IMR-90 (cell line): ENCODE measurements around the gene LENG9. TPM values are rescaled to one million over a fixed set of nuclear protein-coding genes. Genes with fewer than 3 reads are reported as not detected.
"Not testable (repeated sequence)": the region's sequence is repeated elsewhere in the genome, so short reads cannot be mapped to it uniquely, and the experiment has no call there.

Experiments
- ATAC-seq: fragments of 200-7000 bp; cut with Tn5 transposase; 2 replicates; pipeline ENCODE4 v1.9.1; 2020; ENCODE audit warnings: low read depth, mild to moderate bottlenecking, moderate library complexity
- BruUV-seq: library from RNA; stranded (reverse); fragments of 400-500 nt; replicated peaks from 2 replicates; lab custom pipeline; 2021; lab: Mats Ljungman, UMichigan
- CTCF ChIA-PET: fragments of 300-600 bp; formaldehyde crosslinking; extraction: SDS; loops from one replicate; lab custom pipeline; 2021; ENCODE audit warnings: antibody characterized with exemption; lab: Yijun Ruan, JAX
- POLR2A ChIA-PET: fragments of 300-600 bp; sonication (Branson Sonifier 250); formaldehyde crosslinking; loops from one replicate; lab custom pipeline; 2022; ENCODE audit warnings: antibody characterized with exemption; ENCODE audit not compliant: unreplicated experiment; lab: Charles Lee
- DNase-seq: peaks from one replicate; pipeline ENCODE4 v3.0.0; 2013
- H2AFZ ChIP-seq: replicated peaks from 2 replicates; pipeline ENCODE3; 2013; ENCODE audit warnings: low read length, mild to moderate bottlenecking; ENCODE audit not compliant: poor library complexity
- H2AK5ac ChIP-seq: 2 replicates; pipeline ENCODE4 v1.6.1; 2013; ENCODE audit warnings: low read depth, low read length, inconsistent platforms
- H2AK9ac ChIP-seq: replicated peaks from 2 replicates; pipeline ENCODE3; 2013; ENCODE audit warnings: mild to moderate bottlenecking, low read depth, low read length, moderate library complexity; ENCODE audit not compliant: poor library complexity
- H2BK120ac ChIP-seq: 2 replicates; pipeline ENCODE4 v1.6.1; 2013; ENCODE audit warnings: low read depth, low read length, inconsistent platforms
- H2BK15ac ChIP-seq: 3 replicates; pipeline ENCODE4 v1.6.1; 2013; ENCODE audit warnings: low read depth, low read length, inconsistent platforms
- H2BK20ac ChIP-seq: 2 replicates; pipeline ENCODE4 v1.6.1; 2013; ENCODE audit warnings: low read depth, mild to moderate bottlenecking, inconsistent platforms, low read length, moderate library complexity
- H2BK5ac ChIP-seq: 2 replicates; pipeline ENCODE4 v1.6.1; 2013; ENCODE audit warnings: mild to moderate bottlenecking, low read depth, low read length, inconsistent platforms; ENCODE audit not compliant: poor library complexity, severe bottlenecking
- H3K14ac ChIP-seq: replicated peaks from 2 replicates; pipeline ENCODE4 v1.6.1; 2013; ENCODE audit warnings: low read depth, low read length, inconsistent platforms
- H3K18ac ChIP-seq: 2 replicates; pipeline ENCODE4 v1.6.1; 2013; ENCODE audit warnings: low read depth, low read length, control low read depth
- H3K23ac ChIP-seq: 2 replicates; pipeline ENCODE4 v1.6.1; 2013; ENCODE audit warnings: low read depth, low read length, inconsistent platforms
- H3K27ac ChIP-seq: 2 replicates; pipeline ENCODE4 v1.5.1; 2013; ENCODE audit warnings: mild to moderate bottlenecking, control low read depth, low read length; ENCODE audit not compliant: insufficient read depth
- H3K27me3 ChIP-seq: 2 replicates; pipeline ENCODE4 v1.6.1; 2013; ENCODE audit warnings: low read length; ENCODE audit not compliant: control insufficient read depth, insufficient read depth
- H3K36me3 ChIP-seq: 2 replicates; pipeline ENCODE4 v1.6.1; 2013; ENCODE audit warnings: low read length, mixed read lengths; ENCODE audit not compliant: control insufficient read depth, insufficient read depth
- H3K4ac ChIP-seq: 2 replicates; pipeline ENCODE4 v1.6.1; 2013; ENCODE audit warnings: low read depth, low read length, inconsistent platforms
- H3K4me1 ChIP-seq: 2 replicates; pipeline ENCODE4 v1.6.1; 2013; ENCODE audit warnings: low read length, mixed read lengths; ENCODE audit not compliant: control insufficient read depth, insufficient read depth
- H3K4me2 ChIP-seq: 2 replicates; pipeline ENCODE4 v1.6.1; 2013; ENCODE audit warnings: low read depth, mild to moderate bottlenecking, control low read depth, low read length, moderate library complexity
- H3K4me3 ChIP-seq: 2 replicates; pipeline ENCODE4 v1.5.1; 2013; ENCODE audit warnings: low read depth, mild to moderate bottlenecking, control low read depth, low read length, moderate library complexity; ENCODE audit not compliant: insufficient read depth
- H3K56ac ChIP-seq: 2 replicates; pipeline ENCODE4 v1.6.1; 2013; ENCODE audit warnings: low read length, inconsistent platforms; ENCODE audit not compliant: insufficient read depth; ENCODE audit errors: extremely low read depth
- H3K79me1 ChIP-seq, 2 experiments: 2 replicates each; pipeline ENCODE4 v1.6.1; 2013; ENCODE audit warnings: low read length in 2 of 2, inconsistent platforms in 1 of 2, low read depth in 1 of 2
- H3K9ac ChIP-seq: 2 replicates; pipeline ENCODE4 v1.6.1; 2013; ENCODE audit warnings: low read depth, low read length, control low read depth
- H3K9me1 ChIP-seq: 2 replicates; pipeline ENCODE4 v1.6.1; 2013; ENCODE audit warnings: low read length, inconsistent platforms; ENCODE audit not compliant: insufficient read depth
- H3K9me3 ChIP-seq: 2 replicates; pipeline ENCODE4 v1.6.1; 2013; ENCODE audit warnings: low read length; ENCODE audit not compliant: control insufficient read depth, insufficient read depth
- H4K20me1 ChIP-seq: 2 replicates; pipeline ENCODE4 v1.6.1; 2013; ENCODE audit warnings: low read length, inconsistent platforms; ENCODE audit not compliant: insufficient read depth
- H4K5ac ChIP-seq: 2 replicates; pipeline ENCODE4 v1.6.1; 2013; ENCODE audit warnings: mild to moderate bottlenecking, low read depth, low read length, control low read depth
- H4K8ac ChIP-seq, 2 experiments: 2 replicates each; pipeline ENCODE4 v1.6.1; 2013; ENCODE audit warnings: low read depth in 2 of 2, low read length in 2 of 2, control low read depth in 1 of 2, inconsistent platforms in 1 of 2
- H4K91ac ChIP-seq: 2 replicates; pipeline ENCODE4 v1.6.1; 2013; ENCODE audit warnings: low read depth, low read length, inconsistent platforms; ENCODE audit not compliant: insufficient read depth
- WGBS, 2 experiments: methylation state at CpG; one replicate each; pipeline versions ENCODE4 v1.1.5 to v1.1.7; 2013; ENCODE audit warnings: missing lambda C conversion rate in 2 of 2; ENCODE audit not compliant: insufficient read length in 1 of 2; ENCODE audit errors: extremely low coverage in 2 of 2; 5-methylcytosine and 5-hydroxymethylcytosine counted together
- dilution Hi-C: fragments of 300-500 bp; cut with HindIII; formaldehyde crosslinking; loops from one replicate; pipeline ENCODE4 v1.14.3; 2018; ENCODE audit warnings: low sequenced_read_pairs; ENCODE audit not compliant: unreplicated experiment
- in situ Hi-C: fragments of 300-500 bp; cut with MboI; formaldehyde crosslinking; loops from 3 replicates; pipeline ENCODE4 v1.14.3; 2019; ENCODE audit warnings: low sequenced_read_pairs, inconsistent platforms, mixed read lengths
- intact Hi-C: fragments of 100-400 bp; cut with micrococcal nuclease; formaldehyde crosslinking; loops from 2 replicates; pipeline ENCODE4 v1.10.0; 2022
- polyA plus RNA-seq, 3 experiments: library from polyadenylated mRNA; depleted of rRNA; stranded (reverse); fragments of >200 nt; gene quantifications; 2 replicates each; pipeline ENCODE4 v1.2.3, GENCODE V29; 2012; ENCODE audit warnings: low replicate concordance in 1 of 3
- total RNA-seq: library from RNA; depleted of rRNA; stranded (reverse); fragments of >200 nt; gene quantifications from 2 replicates; pipeline ENCODE4 v1.2.3, GENCODE V29; 2012

The LENG9 gene
- total and polyA plus RNA-seq, 2 of the 4 experiments (the other 2 are of a cell fraction), result 0.94 to 1.1 TPM

DNA sequence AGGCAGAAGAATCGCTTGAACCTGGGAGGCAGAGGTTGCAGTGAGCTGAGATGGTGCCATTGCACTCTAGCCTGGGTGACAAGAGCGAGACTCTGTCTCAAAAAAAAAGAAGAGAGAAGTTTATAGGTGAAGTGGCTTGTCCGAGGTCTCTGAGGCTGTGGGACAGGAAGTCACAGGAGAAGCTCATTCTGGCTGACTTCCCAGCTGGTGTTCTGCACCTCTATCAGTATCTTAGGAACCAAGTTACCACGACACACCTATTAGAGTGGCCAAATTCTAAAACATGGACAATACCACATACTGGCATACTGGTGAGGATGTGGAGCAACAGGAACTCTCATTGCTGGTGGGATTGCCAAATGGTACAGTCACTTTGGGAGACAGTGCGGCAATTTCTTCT is 31.7 kb upstream of the LENG9 start:
- H2BK15ac ChIP-seq, H3K9me1 ChIP-seq, H2BK120ac ChIP-seq, ATAC-seq, H3K9me3 ChIP-seq, H3K23ac ChIP-seq, H4K20me1 ChIP-seq, H3K79me1 ChIP-seq, H3K4me2 ChIP-seq, H2AFZ ChIP-seq, H3K4ac ChIP-seq, H4K5ac ChIP-seq, in situ Hi-C loops, H2AK9ac ChIP-seq, H2AK5ac ChIP-seq, H3K27ac ChIP-seq, BruUV-seq, H3K4me3 ChIP-seq, H3K36me3 ChIP-seq, dilution Hi-C loops, DNase-seq, H3K4me1 ChIP-seq, H4K8ac ChIP-seq, intact Hi-C loops, H3K56ac ChIP-seq, H2BK20ac ChIP-seq, H3K9ac ChIP-seq, H3K27me3 ChIP-seq, H4K91ac ChIP-seq, H2BK5ac ChIP-seq, POLR2A ChIA-PET, H3K14ac ChIP-seq, H3K18ac ChIP-seq: not testable (repeated sequence)
- CTCF ChIA-PET, result interaction anchor here (0.6 kb wide), 2 partner anchors 13 to 384 kb away, joined by 3 read pairs; no protein-coding TSS in a partner anchor
- WGBS, 2 experiments, result 40% methylated on average over 1 of the region's 5 CpGs; no CpG with 5 or more reads in 1 of the 2 experiments
